ENCODE measurements around the gene PLXNA4. TPM values are rescaled to one million over a fixed set of nuclear protein-coding genes. Genes with fewer than 3 reads are reported as not detected.

Gene PLXNA4
- total RNA-seq, 1 donor from 2014 or later: 3.3 TPM

- Histone ChIP-seq H3K4me1 (ENCODE audit: insufficient read depth, low read length) (no peaks in the 10 kb centered on the region), H3K27me3 (ENCODE audit: insufficient read depth, low read length) (no peaks in the 10 kb centered on the region), H2AFZ (ENCODE audit: low read depth, low read length) (no peak overlapping the region), H3K9me3 (ENCODE audit: insufficient read depth, low read depth, low read length) (no peaks in the 10 kb centered on the region), H3K79me2 (ENCODE audit: insufficient read depth, low read length) (no peaks in the 10 kb centered on the region), H3K4me2 (ENCODE audit: low read length) (no peak overlapping the region), H4K20me1 (ENCODE audit: insufficient read depth, low read length) (no peaks in the 10 kb centered on the region), H3K9ac (ENCODE audit: low read length) (no peak overlapping the region), H3K36me3 (ENCODE audit: insufficient read depth, low read length) (peaks cover 2% of the 10 kb centered on the region), H3K4me3 (ENCODE audit: insufficient read depth, low read depth, low read length) (no peak overlapping the region), H3K27ac (ENCODE audit: low read depth, low read length) (no peak overlapping the region)
- Mint-ChIP-seq H3K27ac (ENCODE audit: unreplicated experiment) (no peak overlapping the region), H3K9me3 (ENCODE audit: unreplicated experiment) (no peaks in the 10 kb centered on the region), H3K36me3 (ENCODE audit: low read depth, unreplicated experiment) (peaks cover 3% of the 10 kb centered on the region), H3K4me3 (ENCODE audit: unreplicated experiment) (no peak overlapping the region), H3K4me1 (ENCODE audit: low read depth, unreplicated experiment) (peaks cover 1% of the 10 kb centered on the region), H3K27me3 (ENCODE audit: low read depth, unreplicated experiment) (peaks cover 23% of the 10 kb centered on the region)
- no peak for DNase-seq (ENCODE audit: low read depth)
- TF ChIP-seq CTCF (IDR thresholded peaks at IDR 0.05; ENCODE audit: insufficient read depth, low read depth, low read length): no peak
- TF ChIP-seq EZH2 (IDR thresholded peaks at IDR 0.05; ENCODE audit: insufficient read depth, low read length): no peak
- no peak for FAIRE-seq
Observed at GRCh38 chr7:132181371-132181770, 394.9 kb downstream of the PLXNA4 start.

- no peaks in the 10 kb centered on the region for H3K36me3 Mint-ChIP-seq (ENCODE audit: low read depth, unreplicated experiment)
- no peaks in the 10 kb centered on the region for H3K9me3 Mint-ChIP-seq (ENCODE audit: unreplicated experiment)
Observed at GRCh38 chr7:132180481-132180880, 395.8 kb downstream of the PLXNA4 start.

More at GRCh38 chr7:132180481-132180880, 395.8 kb downstream of the PLXNA4 start:
- no peak overlapping the region for H2AFZ ChIP-seq (ENCODE audit: low read depth, low read length)
- no peak for FAIRE-seq
- no peaks in the 10 kb centered on the region for H3K9me3 ChIP-seq (ENCODE audit: insufficient read depth, low read depth, low read length)
- H3K79me2 ChIP-seq (ENCODE audit: insufficient read depth, low read length): no peaks in the 10 kb centered on the region
- H3K4me1 ChIP-seq (ENCODE audit: insufficient read depth, low read length): no peaks in the 10 kb centered on the region
- H4K20me1 ChIP-seq (ENCODE audit: insufficient read depth, low read length): no peaks in the 10 kb centered on the region
- H3K36me3 ChIP-seq (ENCODE audit: insufficient read depth, low read length): peaks cover 2% of the 10 kb centered on the region
- H3K9ac ChIP-seq (ENCODE audit: low read length): no peak overlapping the region
- Mint-ChIP-seq H3K4me1 (ENCODE audit: low read depth, unreplicated experiment) (peaks cover 1% of the 10 kb centered on the region), H3K27me3 (ENCODE audit: low read depth, unreplicated experiment) (peaks cover 20% of the 10 kb centered on the region), H3K4me3 (ENCODE audit: unreplicated experiment) (no peak overlapping the region), H3K27ac (ENCODE audit: unreplicated experiment) (no peak overlapping the region)
- H3K4me3 ChIP-seq (ENCODE audit: insufficient read depth, low read depth, low read length): no peak overlapping the region
- no peak overlapping the region for H3K27ac ChIP-seq (ENCODE audit: low read depth, low read length)
- DNase-seq (ENCODE audit: low read depth): no peak
- H3K27me3 ChIP-seq (ENCODE audit: insufficient read depth, low read length): no peaks in the 10 kb centered on the region
- TF ChIP-seq EZH2 (IDR thresholded peaks at IDR 0.05; ENCODE audit: insufficient read depth, low read length): no peak
- no peak for TF ChIP-seq CTCF (IDR thresholded peaks at IDR 0.05; ENCODE audit: insufficient read depth, low read depth, low read length)
- no peak overlapping the region for H3K4me2 ChIP-seq (ENCODE audit: low read length)

All from astrocyte (in vitro differentiated cells and primary cell).